A673 (cell line): Measurements from ENCODE around the gene FUBP3.

Source experiments
- CTCF ChIP-seq: fragments of 300-800, 200-600 bp; sonication (generic); conservative IDR thresholded peaks from 2 replicates; pipeline ENCODE4 v1.5.1; 2017; ENCODE audit warnings: low read depth, mild to moderate bottlenecking, antibody characterized with exemption, low read length, moderate library complexity, mixed read lengths
- EZH2 ChIP-seq: fragments of 200-600 bp; sonication (generic); IDR thresholded peaks from 2 replicates; pipeline ENCODE4 v1.6.1; 2017; ENCODE audit warnings: borderline replicate concordance, low read depth, mild to moderate bottlenecking, mixed read lengths, antibody characterized with exemption, low read length; ENCODE audit not compliant: poor library complexity, severe bottlenecking

DNA sequence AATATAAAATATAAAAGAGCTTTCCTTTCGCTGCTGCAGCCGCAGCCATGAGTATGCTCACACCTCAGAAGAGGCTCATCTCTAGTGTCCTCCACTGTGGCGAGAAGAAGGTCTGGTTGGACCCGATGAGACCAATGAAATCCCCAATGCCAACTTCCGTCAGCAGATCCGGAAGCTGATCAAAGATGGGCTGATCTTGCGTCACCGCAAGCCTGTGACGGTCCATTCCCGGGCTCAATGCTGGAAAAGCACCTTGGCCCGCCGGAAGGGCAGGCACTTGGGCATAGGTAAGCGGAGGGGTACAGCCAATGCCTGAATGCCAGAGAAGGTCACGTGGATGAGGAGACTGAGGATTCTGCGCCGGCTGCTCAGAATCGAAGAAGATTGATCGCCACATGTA is 72.4 kb downstream of the FUBP3 start:
- no peak for TF ChIP-seq EZH2
- TF ChIP-seq CTCF, result no peak
